OCI-LY3 (cell line): ENCODE data around the gene CCDC172.

Experiments used
- H2AFZ ChIP-seq: fragments of 200-600, 300-600 bp; shearing (Covaris generic); 2 replicates; pipeline ENCODE4 v1.6.0; 2014; ENCODE audit warnings: antibody characterized with exemption, low read depth, low read length
- H3K27ac ChIP-seq: fragments of 200-600, 300-600 bp; sonication (generic); 2 replicates; pipeline ENCODE4 v1.5.1; 2014; ENCODE audit warnings: mild to moderate bottlenecking, low read length, moderate library complexity, mixed read lengths
- H3K27me3 ChIP-seq: fragments of 200-600, 300-600 bp; sonication (generic); 2 replicates; pipeline ENCODE4 v1.6.1; 2014; ENCODE audit warnings: low read depth, low read length, mixed read lengths
- H3K36me3 ChIP-seq: fragments of 200-600, 300-600 bp; sonication (generic); replicated peaks from 2 replicates; pipeline ENCODE3; 2014; ENCODE audit warnings: low read depth, low read length, mixed read lengths
- H3K4me1 ChIP-seq: fragments of 300-600, 200-600 bp; sonication (generic); 2 replicates; pipeline ENCODE4 v1.6.1; 2014; ENCODE audit warnings: low read length, mixed read lengths
- H3K4me2 ChIP-seq: fragments of 200-600, 300-600 bp; sonication (generic); 2 replicates; pipeline ENCODE4 v1.6.1; 2014; ENCODE audit warnings: low read length, mixed read lengths
- H3K4me3 ChIP-seq: fragments of 300-600, 200-600 bp; sonication (generic); 2 replicates; pipeline ENCODE4 v1.5.1; 2014; ENCODE audit warnings: antibody characterized with exemption, mild to moderate bottlenecking, low read length, moderate library complexity
- H3K79me2 ChIP-seq: fragments of 300-600, 200-600 bp; shearing (Covaris generic); 2 replicates; pipeline ENCODE4 v1.6.1; 2014; ENCODE audit warnings: mild to moderate bottlenecking, low read length, mixed read lengths
- H3K9ac ChIP-seq: fragments of 300-600, 200-600 bp; shearing (Covaris generic); 2 replicates; pipeline ENCODE4 v1.6.0; 2014; ENCODE audit warnings: mild to moderate bottlenecking, low read length, moderate library complexity
- H3K9me3 ChIP-seq: fragments of 200-600, 300-600 bp; shearing (Covaris generic); 2 replicates; pipeline ENCODE4 v1.6.1; 2014; ENCODE audit warnings: low read length, mixed read lengths; ENCODE audit not compliant: insufficient read depth
- H4K20me1 ChIP-seq: fragments of 200-600, 300-600 bp; sonication (generic); 2 replicates; pipeline ENCODE4 v1.6.1; 2016; ENCODE audit warnings: low read length, mixed read lengths; ENCODE audit not compliant: insufficient read depth
- EZH2phosphoT487 ChIP-seq: fragments of 200-600 bp; shearing (Covaris generic); IDR thresholded peaks from 2 replicates; pipeline ENCODE4 v1.6.1; 2018; ENCODE audit warnings: antibody characterized with exemption, mixed run types, low read depth
- TF ChIP-seq, protein P1 (sequence below): fragments of 200-600, 300-600 bp; sonication (generic); IDR thresholded peaks from 2 replicates; pipeline ENCODE4 v1.5.1; 2014; ENCODE audit warnings: antibody characterized with exemption, low read length, low read depth

The CCDC172 gene

DNA sequence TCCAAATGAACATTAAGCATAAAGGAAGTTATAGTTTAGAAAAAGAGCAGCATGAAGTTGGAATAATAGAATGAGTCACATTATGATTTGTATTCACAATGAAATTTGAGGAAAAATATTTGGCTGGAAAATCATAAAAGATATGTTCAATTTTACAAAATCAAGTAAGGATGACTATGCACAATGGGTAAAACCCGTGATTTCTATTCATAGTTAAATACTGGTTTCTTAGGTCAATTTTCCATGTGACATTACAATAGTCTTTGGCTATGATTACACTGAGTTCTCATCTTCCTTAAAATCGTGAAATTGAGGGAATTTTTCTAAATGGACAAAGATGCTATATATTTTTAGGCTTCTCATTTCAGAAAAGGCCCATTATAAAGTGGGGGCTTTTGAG, 17.4 kb upstream of the CCDC172 start:
- Histone ChIP-seq H3K4me3 (no peak overlapping the region), H3K4me1 (no peaks in the 10 kb centered on the region), H3K9ac (no peak overlapping the region), H4K20me1 (no peaks in the 10 kb centered on the region), H2AFZ (no peak overlapping the region), H3K36me3 (no peaks in the 10 kb centered on the region), H3K27ac (no peak overlapping the region), H3K9me3 (no peaks in the 10 kb centered on the region), H3K4me2 (no peak overlapping the region), H3K79me2 (no peaks in the 10 kb centered on the region), H3K27me3 (no peaks in the 10 kb centered on the region)
- TF ChIP-seq, protein P1, sequence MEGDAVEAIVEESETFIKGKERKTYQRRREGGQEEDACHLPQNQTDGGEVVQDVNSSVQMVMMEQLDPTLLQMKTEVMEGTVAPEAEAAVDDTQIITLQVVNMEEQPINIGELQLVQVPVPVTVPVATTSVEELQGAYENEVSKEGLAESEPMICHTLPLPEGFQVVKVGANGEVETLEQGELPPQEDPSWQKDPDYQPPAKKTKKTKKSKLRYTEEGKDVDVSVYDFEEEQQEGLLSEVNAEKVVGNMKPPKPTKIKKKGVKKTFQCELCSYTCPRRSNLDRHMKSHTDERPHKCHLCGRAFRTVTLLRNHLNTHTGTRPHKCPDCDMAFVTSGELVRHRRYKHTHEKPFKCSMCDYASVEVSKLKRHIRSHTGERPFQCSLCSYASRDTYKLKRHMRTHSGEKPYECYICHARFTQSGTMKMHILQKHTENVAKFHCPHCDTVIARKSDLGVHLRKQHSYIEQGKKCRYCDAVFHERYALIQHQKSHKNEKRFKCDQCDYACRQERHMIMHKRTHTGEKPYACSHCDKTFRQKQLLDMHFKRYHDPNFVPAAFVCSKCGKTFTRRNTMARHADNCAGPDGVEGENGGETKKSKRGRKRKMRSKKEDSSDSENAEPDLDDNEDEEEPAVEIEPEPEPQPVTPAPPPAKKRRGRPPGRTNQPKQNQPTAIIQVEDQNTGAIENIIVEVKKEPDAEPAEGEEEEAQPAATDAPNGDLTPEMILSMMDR: no peak
- no peak for TF ChIP-seq EZH2phosphoT487

GRCh38 chr10:116307455-116307854, 16.8 kb upstream of the CCDC172 start:
- Histone ChIP-seq H3K27ac (no peak overlapping the region), H2AFZ (no peak overlapping the region), H3K4me3 (no peak overlapping the region), H3K27me3 (no peaks in the 10 kb centered on the region), H3K4me2 (no peak overlapping the region), H3K9ac (no peak overlapping the region), H4K20me1 (no peaks in the 10 kb centered on the region), H3K36me3 (no peaks in the 10 kb centered on the region), H3K9me3 (no peaks in the 10 kb centered on the region), H3K79me2 (no peaks in the 10 kb centered on the region), H3K4me1 (no peaks in the 10 kb centered on the region)
- TF ChIP-seq, protein P1: no peak
- TF ChIP-seq EZH2phosphoT487: no peak

- no peak overlapping the region for H3K9ac ChIP-seq
- H4K20me1 ChIP-seq: no peaks in the 10 kb centered on the region
- H3K36me3 ChIP-seq: no peaks in the 10 kb centered on the region
- H3K27me3 ChIP-seq: no peaks in the 10 kb centered on the region
- H3K4me1 ChIP-seq: no peaks in the 10 kb centered on the region
- H3K79me2 ChIP-seq: no peaks in the 10 kb centered on the region
- H3K27ac ChIP-seq: no peak overlapping the region
- no peak overlapping the region for H3K4me3 ChIP-seq
- TF ChIP-seq EZH2phosphoT487: no peak
- TF ChIP-seq, protein P1: no peak
- H2AFZ ChIP-seq: no peak overlapping the region
- no peak overlapping the region for H3K4me2 ChIP-seq
- no peaks in the 10 kb centered on the region for H3K9me3 ChIP-seq
These were observed 13.2 kb upstream of the CCDC172 start for GRCh38 chr10:116311016-116311415.

GRCh38 chr10:116311706-116312490, 12.3 kb upstream of the CCDC172 start:
- 0 out of 2 replicates have a peak, but pooled peaks cover 6% of the 10 kb centered on the region for H3K4me1 ChIP-seq
- H3K4me3 ChIP-seq: no peak overlapping the region
- H3K9me3 ChIP-seq: no peaks in the 10 kb centered on the region
- H3K36me3 ChIP-seq: no peaks in the 10 kb centered on the region
- H3K79me2 ChIP-seq: no peaks in the 10 kb centered on the region
- no peak overlapping the region for H3K4me2 ChIP-seq
- H3K27ac ChIP-seq: no peak overlapping the region
- no peak overlapping the region for H2AFZ ChIP-seq
- no peak overlapping the region for H3K9ac ChIP-seq
- TF ChIP-seq, protein P1: no peak
- TF ChIP-seq EZH2phosphoT487: no peak
- H3K27me3 ChIP-seq: no peaks in the 10 kb centered on the region
- no peaks in the 10 kb centered on the region for H4K20me1 ChIP-seq
